ENCODE results near the gene SEMA6D.

Gene SEMA6D

DNA sequence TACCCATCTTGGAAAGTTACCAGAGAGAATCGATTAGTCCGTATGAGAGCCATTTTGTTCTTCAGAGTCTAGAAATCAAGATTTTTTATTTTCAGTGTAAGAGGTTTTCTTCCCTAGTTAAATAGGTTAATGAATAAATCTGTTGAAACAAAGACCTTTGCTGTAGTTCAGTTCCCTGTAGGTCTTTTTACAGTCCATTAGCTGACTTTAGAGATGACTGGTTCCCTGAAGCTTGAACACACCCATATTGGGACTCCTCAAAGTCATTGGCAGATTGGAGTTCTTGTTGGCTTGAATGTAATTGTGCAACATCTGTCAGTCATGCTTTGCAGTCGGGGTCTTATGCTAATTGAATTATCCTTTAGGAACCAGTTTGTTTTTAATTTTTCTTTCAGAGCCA lies 45.3 kb downstream of the SEMA6D start:
- POLR2A ChIA-PET: no interaction called here
- CTCF ChIA-PET: no interaction called here
- WGBS (ENCODE audit: insufficient coverage): 100% methylated on average over 1 of the region's 3 CpGs
- Histone ChIP-seq H3K4me3 (ENCODE audit: control insufficient read depth in 1 of 7, extremely low read depth in 1 of 7, insufficient read depth in 4 of 7, low read depth in 2 of 7, low read length in 6 of 7) (no peak overlapping the region), H3K27ac (ENCODE audit: insufficient read depth in 1 of 2, low read depth in 1 of 2, low read length in 2 of 2, poor library complexity in 1 of 2, severe bottlenecking in 2 of 2) (no peak overlapping the region), H3K9me3 (ENCODE audit: control extremely low read depth in 1 of 5, control insufficient read depth in 4 of 5, insufficient read depth in 2 of 5, low read depth in 1 of 5, low read length in 4 of 5) (peaks cover 0 to 4% (median 0%) of the 10 kb centered on the region in 5 experiments), H3K27me3 (replicated peaks in 2 of 5; ENCODE audit: control insufficient read depth in 4 of 5, insufficient read depth in 5 of 5, low read length in 4 of 5) (peaks cover 0 to 3% (median 0%) of the 10 kb centered on the region in 5 experiments), H3K4me1 (ENCODE audit: control extremely low read depth in 1 of 4, control insufficient read depth in 4 of 4, insufficient read depth in 4 of 4, low read length in 3 of 4) (no peaks in the 10 kb centered on the region), H3K36me3 (ENCODE audit: control insufficient read depth in 4 of 4, insufficient read depth in 4 of 4, low read length in 3 of 4) (no peaks in the 10 kb centered on the region)
- no peak for DNase-seq

DNA sequence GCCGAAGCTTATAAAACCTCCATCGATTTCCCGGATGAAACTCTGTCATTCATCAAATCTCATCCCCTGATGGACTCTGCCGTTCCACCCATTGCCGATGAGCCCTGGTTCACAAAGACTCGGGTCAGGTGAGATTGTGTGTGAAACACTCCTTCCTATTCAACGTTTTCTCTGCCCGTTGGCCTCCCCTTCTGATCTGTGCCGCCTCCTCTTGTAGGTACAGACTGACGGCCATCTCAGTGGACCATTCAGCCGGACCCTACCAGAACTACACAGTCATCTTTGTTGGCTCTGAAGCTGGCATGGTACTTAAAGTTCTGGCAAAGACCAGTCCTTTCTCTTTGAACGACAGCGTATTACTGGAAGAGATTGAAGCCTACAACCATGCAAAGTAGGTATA lies 47.4 kb downstream of the SEMA6D start:
- Histone ChIP-seq H3K4me3 (ENCODE audit: control insufficient read depth in 1 of 7, extremely low read depth in 1 of 7, insufficient read depth in 4 of 7, low read depth in 2 of 7, low read length in 6 of 7) (no peak overlapping the region), H3K27ac (ENCODE audit: insufficient read depth in 1 of 2, low read depth in 1 of 2, low read length in 2 of 2, poor library complexity in 1 of 2, severe bottlenecking in 2 of 2) (no peak overlapping the region), H3K9me3 (ENCODE audit: control extremely low read depth in 1 of 5, control insufficient read depth in 4 of 5, insufficient read depth in 2 of 5, low read depth in 1 of 5, low read length in 4 of 5) (peaks cover 0 to 4% (median 0%) of the 10 kb centered on the region in 5 experiments), H3K4me1 (ENCODE audit: control extremely low read depth in 1 of 4, control insufficient read depth in 4 of 4, insufficient read depth in 4 of 4, low read length in 3 of 4) (no peaks in the 10 kb centered on the region), H3K27me3 (replicated peaks in 2 of 5; ENCODE audit: control insufficient read depth in 4 of 5, insufficient read depth in 5 of 5, low read length in 4 of 5) (peaks cover 0 to 3% (median 0%) of the 10 kb centered on the region in 5 experiments), H3K36me3 (ENCODE audit: control insufficient read depth in 4 of 4, insufficient read depth in 4 of 4, low read length in 3 of 4) (no peaks in the 10 kb centered on the region)
- ChIA-PET CTCF (no interaction called here), POLR2A (no interaction called here)
- DNase-seq: no peak
- WGBS (ENCODE audit: insufficient coverage): 96% methylated on average over 13 of the region's 13 CpGs

DNA sequence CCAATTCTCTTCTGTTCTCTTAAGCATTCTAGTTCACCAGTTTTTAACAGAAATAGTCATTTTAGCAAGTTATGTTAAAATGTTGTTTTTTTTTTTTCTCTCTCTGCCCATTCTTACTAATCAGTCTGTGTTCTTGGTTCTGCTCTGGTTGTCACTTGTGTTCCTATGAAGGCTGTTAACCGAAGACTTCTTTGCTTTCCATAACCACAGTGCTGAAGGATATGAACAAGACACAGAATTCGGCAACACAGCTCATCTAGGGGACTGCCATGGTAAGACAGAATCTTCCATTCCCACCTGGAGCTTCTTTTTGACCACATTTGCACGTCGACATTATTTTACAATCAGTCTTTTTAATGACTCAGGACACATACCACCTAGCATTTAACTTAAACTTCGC lies 49.1 kb downstream of the SEMA6D start:
- POLR2A ChIA-PET: no interaction called here
- H3K36me3 ChIP-seq (ENCODE audit: control insufficient read depth in 4 of 4, insufficient read depth in 4 of 4, low read length in 3 of 4): no peaks in the 10 kb centered on the region
- DNase-seq: no peak
- peaks cover 0 to 3% (median 0%) of the 10 kb centered on the region in 5 experiments for H3K27me3 ChIP-seq (replicated peaks in 2 of 5; ENCODE audit: control insufficient read depth in 4 of 5, insufficient read depth in 5 of 5, low read length in 4 of 5)
- 100% methylated on average over 4 of the region's 5 CpGs for WGBS (ENCODE audit: insufficient coverage)
- CTCF ChIA-PET: no interaction called here
- H3K4me3 ChIP-seq (ENCODE audit: control insufficient read depth in 1 of 7, extremely low read depth in 1 of 7, insufficient read depth in 4 of 7, low read depth in 2 of 7, low read length in 6 of 7): no peak overlapping the region
- no peaks in the 10 kb centered on the region for H3K4me1 ChIP-seq (ENCODE audit: control extremely low read depth in 1 of 4, control insufficient read depth in 4 of 4, insufficient read depth in 4 of 4, low read length in 3 of 4)
- peaks cover 0 to 5% (median 0%) of the 10 kb centered on the region in 5 experiments for H3K9me3 ChIP-seq (ENCODE audit: control extremely low read depth in 1 of 5, control insufficient read depth in 4 of 5, insufficient read depth in 2 of 5, low read depth in 1 of 5, low read length in 4 of 5)
- H3K27ac ChIP-seq (ENCODE audit: insufficient read depth in 1 of 2, low read depth in 1 of 2, low read length in 2 of 2, poor library complexity in 1 of 2, severe bottlenecking in 2 of 2): no peak overlapping the region

DNA sequence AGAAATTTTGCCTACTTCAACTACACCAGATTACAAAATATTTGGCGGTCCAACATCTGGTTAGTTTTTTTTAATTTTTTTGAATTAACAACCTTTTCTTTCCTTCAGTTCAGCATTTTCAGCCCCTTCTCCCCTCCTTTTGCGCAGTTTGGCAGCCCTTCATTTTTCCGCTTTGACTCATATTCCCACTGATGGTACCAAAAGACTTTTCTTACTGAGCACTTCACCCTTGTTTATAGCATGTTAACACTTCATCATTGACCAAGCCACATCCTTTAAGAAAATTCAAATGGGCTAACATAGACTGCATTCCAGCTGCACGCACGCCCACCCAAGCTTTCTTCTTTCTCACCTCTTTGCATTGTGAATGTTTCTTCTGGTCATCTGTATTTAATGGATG lies 49.7 kb downstream of the SEMA6D start:
- WGBS (ENCODE audit: insufficient coverage): 100% methylated on average over 5 of the region's 5 CpGs

DNA sequence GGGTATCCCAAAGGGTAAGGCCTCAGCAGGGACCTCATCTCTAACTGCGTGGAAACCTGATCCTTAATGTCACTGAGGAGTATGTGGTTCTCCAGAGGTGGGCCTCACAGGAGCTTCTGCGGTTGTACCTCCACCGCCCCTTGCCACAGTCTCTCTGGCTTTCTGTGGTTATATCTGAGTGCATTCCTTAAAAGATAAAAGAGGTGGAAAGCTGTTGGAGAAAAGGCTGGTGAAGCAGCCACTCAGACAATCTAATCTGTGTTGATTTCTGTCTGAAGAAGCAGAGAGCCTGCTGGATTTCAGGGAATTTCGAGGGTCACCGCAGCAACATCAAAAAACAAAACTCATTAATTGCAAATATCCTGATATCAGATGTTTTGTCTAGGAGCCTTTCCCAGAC lies 51.4 kb downstream of the SEMA6D start:
- Histone ChIP-seq H3K9me3 (ENCODE audit: control extremely low read depth in 1 of 5, control insufficient read depth in 4 of 5, insufficient read depth in 2 of 5, low read depth in 1 of 5, low read length in 4 of 5) (peaks cover 0 to 5% (median 2%) of the 10 kb centered on the region in 5 experiments), H3K27me3 (replicated peaks in 2 of 5; ENCODE audit: control insufficient read depth in 4 of 5, insufficient read depth in 5 of 5, low read length in 4 of 5) (peaks cover 0 to 3% (median 0%) of the 10 kb centered on the region in 5 experiments), H3K4me3 (ENCODE audit: control insufficient read depth in 1 of 7, extremely low read depth in 1 of 7, insufficient read depth in 4 of 7, low read depth in 2 of 7, low read length in 6 of 7) (no peak overlapping the region), H3K36me3 (ENCODE audit: control insufficient read depth in 4 of 4, insufficient read depth in 4 of 4, low read length in 3 of 4) (no peaks in the 10 kb centered on the region), H3K27ac (ENCODE audit: insufficient read depth in 1 of 2, low read depth in 1 of 2, low read length in 2 of 2, poor library complexity in 1 of 2, severe bottlenecking in 2 of 2) (no peak overlapping the region), H3K4me1 (ENCODE audit: control extremely low read depth in 1 of 4, control insufficient read depth in 4 of 4, insufficient read depth in 4 of 4, low read length in 3 of 4) (no peaks in the 10 kb centered on the region)
- ChIA-PET POLR2A (no interaction called here), CTCF (no interaction called here)
- DNase-seq: no peak
- no CpG with 5 or more reads among the region's 5 CpGs for WGBS (ENCODE audit: insufficient coverage)

More for the DNA sequence above, 49.7 kb downstream of the SEMA6D start:
- Histone ChIP-seq H3K4me1 (ENCODE audit: control extremely low read depth in 1 of 4, control insufficient read depth in 4 of 4, insufficient read depth in 4 of 4, low read length in 3 of 4) (no peaks in the 10 kb centered on the region), H3K4me3 (ENCODE audit: control insufficient read depth in 1 of 7, extremely low read depth in 1 of 7, insufficient read depth in 4 of 7, low read depth in 2 of 7, low read length in 6 of 7) (no peak overlapping the region), H3K36me3 (ENCODE audit: control insufficient read depth in 4 of 4, insufficient read depth in 4 of 4, low read length in 3 of 4) (no peaks in the 10 kb centered on the region), H3K27ac (ENCODE audit: insufficient read depth in 1 of 2, low read depth in 1 of 2, low read length in 2 of 2, poor library complexity in 1 of 2, severe bottlenecking in 2 of 2) (no peak overlapping the region), H3K27me3 (replicated peaks in 2 of 5; ENCODE audit: control insufficient read depth in 4 of 5, insufficient read depth in 5 of 5, low read length in 4 of 5) (peaks cover 0 to 3% (median 0%) of the 10 kb centered on the region in 5 experiments), H3K9me3 (ENCODE audit: control extremely low read depth in 1 of 5, control insufficient read depth in 4 of 5, insufficient read depth in 2 of 5, low read depth in 1 of 5, low read length in 4 of 5) (peaks cover 0 to 5% (median 0%) of the 10 kb centered on the region in 5 experiments)
- no peak for DNase-seq
- POLR2A ChIA-PET: no interaction called here
- CTCF ChIA-PET: no interaction called here

DNA sequence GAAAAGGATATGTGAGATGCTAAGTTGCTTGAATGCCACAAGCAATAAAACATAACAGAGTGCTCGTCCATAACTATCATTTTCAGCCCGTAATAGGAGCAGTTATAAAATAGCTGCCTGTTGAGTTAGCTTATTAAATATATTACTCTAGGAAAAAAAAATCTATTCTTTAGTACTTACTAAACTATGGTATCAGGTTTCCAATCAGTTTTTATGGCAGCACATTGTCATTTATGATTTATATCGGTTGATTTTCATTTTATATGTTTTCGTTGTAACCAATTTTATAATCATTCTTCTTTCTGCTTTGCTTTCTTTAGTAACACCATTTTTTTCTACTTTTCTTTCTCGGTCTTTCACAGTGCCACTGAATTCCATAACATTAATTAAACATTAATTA lies 51.9 kb downstream of the SEMA6D start:
- H3K27ac ChIP-seq (ENCODE audit: insufficient read depth in 1 of 2, low read depth in 1 of 2, low read length in 2 of 2, poor library complexity in 1 of 2, severe bottlenecking in 2 of 2): no peak overlapping the region
- WGBS (ENCODE audit: insufficient coverage): 100% methylated on average over 1 of the region's 5 CpGs
- peaks cover 0 to 3% (median 0%) of the 10 kb centered on the region in 5 experiments for H3K27me3 ChIP-seq (replicated peaks in 2 of 5; ENCODE audit: control insufficient read depth in 4 of 5, insufficient read depth in 5 of 5, low read length in 4 of 5)
- CTCF ChIA-PET: interaction anchor here (0.6 kb wide), 1 partner anchor 31 kb away, joined by 3 read pairs; no protein-coding TSS in a partner anchor
- no peaks in the 10 kb centered on the region for H3K4me1 ChIP-seq (ENCODE audit: control extremely low read depth in 1 of 4, control insufficient read depth in 4 of 4, insufficient read depth in 4 of 4, low read length in 3 of 4)
- H3K36me3 ChIP-seq (ENCODE audit: control insufficient read depth in 4 of 4, insufficient read depth in 4 of 4, low read length in 3 of 4): no peaks in the 10 kb centered on the region
- no peak overlapping the region for H3K4me3 ChIP-seq (ENCODE audit: control insufficient read depth in 1 of 7, extremely low read depth in 1 of 7, insufficient read depth in 4 of 7, low read depth in 2 of 7, low read length in 6 of 7)
- no peak for DNase-seq
- POLR2A ChIA-PET: no interaction called here
- peaks cover 0 to 5% (median 2%) of the 10 kb centered on the region in 5 experiments for H3K9me3 ChIP-seq (ENCODE audit: control extremely low read depth in 1 of 5, control insufficient read depth in 4 of 5, insufficient read depth in 2 of 5, low read depth in 1 of 5, low read length in 4 of 5)

DNA sequence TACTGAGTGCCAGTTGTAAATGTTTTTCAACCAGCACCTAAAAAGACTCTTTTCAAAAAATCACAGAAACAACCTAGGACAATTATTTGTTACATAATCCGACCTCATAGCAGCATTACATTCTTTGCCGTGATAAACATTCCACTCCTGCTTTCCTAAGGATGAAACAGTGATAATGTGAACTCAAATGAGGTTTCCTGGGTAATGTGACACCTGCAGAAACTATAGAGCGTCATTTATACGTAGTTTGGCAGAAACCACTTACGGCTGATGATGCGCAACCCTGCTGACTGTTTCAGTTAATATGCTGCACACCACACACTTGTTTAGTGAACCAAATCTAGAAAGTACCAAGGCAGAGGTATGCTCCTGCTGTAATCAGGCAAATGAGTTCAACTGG lies 55.8 kb downstream of the SEMA6D start:
- WGBS (ENCODE audit: insufficient coverage): 98% methylated on average over 4 of the region's 6 CpGs
- POLR2A ChIA-PET: no interaction called here

More for the DNA sequence above, 55.8 kb downstream of the SEMA6D start:
- CTCF ChIA-PET: no interaction called here
- Histone ChIP-seq H3K27ac (ENCODE audit: insufficient read depth in 1 of 2, low read depth in 1 of 2, low read length in 2 of 2, poor library complexity in 1 of 2, severe bottlenecking in 2 of 2) (no peak overlapping the region), H3K4me1 (ENCODE audit: control extremely low read depth in 1 of 4, control insufficient read depth in 4 of 4, insufficient read depth in 4 of 4, low read length in 3 of 4) (no peaks in the 10 kb centered on the region), H3K27me3 (replicated peaks in 2 of 5; ENCODE audit: control insufficient read depth in 4 of 5, insufficient read depth in 5 of 5, low read length in 4 of 5) (peaks cover 0 to 2% (median 0%) of the 10 kb centered on the region in 5 experiments), H3K4me3 (ENCODE audit: control insufficient read depth in 1 of 7, extremely low read depth in 1 of 7, insufficient read depth in 4 of 7, low read depth in 2 of 7, low read length in 6 of 7) (no peak overlapping the region), H3K9me3 (ENCODE audit: control extremely low read depth in 1 of 5, control insufficient read depth in 4 of 5, insufficient read depth in 2 of 5, low read depth in 1 of 5, low read length in 4 of 5) (peaks cover 0 to 5% (median 0%) of the 10 kb centered on the region in 5 experiments), H3K36me3 (ENCODE audit: control insufficient read depth in 4 of 4, insufficient read depth in 4 of 4, low read length in 3 of 4) (no peaks in the 10 kb centered on the region)
- no peak for DNase-seq

Measured in common myeloid progenitor, CD34-positive (primary cell).